C4-2B (cell line): ENCODE measurements around the gene TNPO1.

ENCODE experiments used
- ZFX ChIP-seq: fragments of 450-650 bp; IDR thresholded peaks from 2 replicates; pipeline ENCODE4 v1.6.1; 2017
- TF ChIP-seq, protein P1 (sequence below): fragments of 450-650 bp; conservative IDR thresholded peaks from 2 replicates; pipeline ENCODE4 v1.5.1; 2017; ENCODE audit warnings: mild to moderate bottlenecking

- TF ChIP-seq, protein P1, sequence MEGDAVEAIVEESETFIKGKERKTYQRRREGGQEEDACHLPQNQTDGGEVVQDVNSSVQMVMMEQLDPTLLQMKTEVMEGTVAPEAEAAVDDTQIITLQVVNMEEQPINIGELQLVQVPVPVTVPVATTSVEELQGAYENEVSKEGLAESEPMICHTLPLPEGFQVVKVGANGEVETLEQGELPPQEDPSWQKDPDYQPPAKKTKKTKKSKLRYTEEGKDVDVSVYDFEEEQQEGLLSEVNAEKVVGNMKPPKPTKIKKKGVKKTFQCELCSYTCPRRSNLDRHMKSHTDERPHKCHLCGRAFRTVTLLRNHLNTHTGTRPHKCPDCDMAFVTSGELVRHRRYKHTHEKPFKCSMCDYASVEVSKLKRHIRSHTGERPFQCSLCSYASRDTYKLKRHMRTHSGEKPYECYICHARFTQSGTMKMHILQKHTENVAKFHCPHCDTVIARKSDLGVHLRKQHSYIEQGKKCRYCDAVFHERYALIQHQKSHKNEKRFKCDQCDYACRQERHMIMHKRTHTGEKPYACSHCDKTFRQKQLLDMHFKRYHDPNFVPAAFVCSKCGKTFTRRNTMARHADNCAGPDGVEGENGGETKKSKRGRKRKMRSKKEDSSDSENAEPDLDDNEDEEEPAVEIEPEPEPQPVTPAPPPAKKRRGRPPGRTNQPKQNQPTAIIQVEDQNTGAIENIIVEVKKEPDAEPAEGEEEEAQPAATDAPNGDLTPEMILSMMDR = no peak
- no peak for TF ChIP-seq ZFX
Measured at GRCh38 chr5:72852356-72852755, 35.9 kb downstream of the TNPO1 start.
